ENCODE data around the gene RYR3.

Gene RYR3

GRCh38 chr15:33754242-33754641 lies 443.5 kb downstream of the RYR3 start:
- TF ChIP-seq CTCF (IDR thresholded peaks at IDR 0.05; ENCODE audit: low read depth, low read length, missing control alignments), result no peak
- no peak for DNase-seq (ENCODE audit: low read depth)
- H3K4me3 ChIP-seq (ENCODE audit: low read depth, low read length), result no peak overlapping the region

DNA sequence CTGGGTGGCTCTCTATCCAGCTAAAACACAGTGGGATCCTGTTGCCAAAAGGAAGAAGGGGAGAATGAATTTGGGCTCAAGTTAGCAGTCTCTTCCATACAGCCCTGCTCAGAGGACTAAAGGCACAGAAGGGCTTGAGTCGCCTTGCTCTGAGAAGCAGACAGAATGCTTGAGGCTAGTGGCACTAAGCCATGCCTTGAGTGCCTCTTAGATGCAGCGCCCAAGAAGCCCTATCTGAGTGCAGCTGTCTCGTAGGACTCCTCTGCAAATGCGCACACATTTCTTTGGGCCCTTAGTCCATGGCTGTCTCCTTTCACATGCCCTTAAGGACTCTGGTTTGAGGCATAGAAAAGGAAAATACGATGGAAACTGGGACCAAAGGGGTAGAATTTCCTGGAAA lies 446.2 kb downstream of the RYR3 start:
- no peak overlapping the region for H3K4me3 ChIP-seq (ENCODE audit: low read depth, low read length)
- TF ChIP-seq CTCF (IDR thresholded peaks at IDR 0.05; ENCODE audit: low read depth, low read length, missing control alignments), result no peak
- DNase-seq (ENCODE audit: low read depth), result no peak

DNA sequence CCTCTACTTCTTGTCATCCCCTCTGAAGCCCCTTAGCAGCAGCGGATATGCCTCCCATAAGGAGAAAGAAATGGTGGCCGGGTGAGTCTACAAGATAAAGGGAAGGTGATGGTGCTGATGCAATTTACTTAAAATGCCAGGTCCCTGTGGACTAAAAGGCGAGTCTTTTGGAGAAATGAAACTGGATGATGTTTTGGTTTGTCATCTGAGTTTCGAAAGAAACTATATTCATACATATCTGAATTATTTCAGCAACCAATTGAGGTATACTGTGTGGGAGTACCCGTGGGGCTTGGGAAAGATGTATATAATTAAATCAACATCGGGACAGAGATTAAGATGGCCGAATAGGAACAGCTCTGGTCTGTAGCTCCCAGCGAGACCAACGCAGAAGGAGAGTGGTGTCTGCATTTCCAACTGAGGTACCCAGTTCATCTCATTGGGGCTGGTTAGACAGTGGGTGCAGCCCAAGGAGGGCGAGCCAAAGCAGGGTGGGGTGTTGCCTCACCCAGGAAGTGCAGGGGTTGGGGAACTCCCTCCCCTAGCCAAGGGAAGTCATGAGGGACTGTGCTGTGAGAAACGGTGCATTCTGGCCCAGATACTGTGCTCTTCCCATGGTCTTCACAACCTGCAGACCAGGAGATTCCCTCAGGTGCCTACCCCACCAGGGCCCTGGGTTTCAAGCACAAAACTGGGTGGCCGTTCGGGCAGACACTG lies 446.9 kb downstream of the RYR3 start:
- no peak for DNase-seq (ENCODE audit: low read depth)
- no peak for TF ChIP-seq CTCF (IDR thresholded peaks at IDR 0.05; ENCODE audit: low read depth, low read length, missing control alignments)

GRCh38 chr15:33766389-33766788 lies 455.6 kb downstream of the RYR3 start:
- DNase-seq (ENCODE audit: low read depth), result no peak
- no peak for TF ChIP-seq CTCF (IDR thresholded peaks at IDR 0.05; ENCODE audit: low read depth, low read length, missing control alignments)
- H3K4me3 ChIP-seq (ENCODE audit: low read depth, low read length), result no peak overlapping the region

More for the DNA sequence above, 446.9 kb downstream of the RYR3 start:
- no peak overlapping the region for H3K4me3 ChIP-seq (ENCODE audit: low read depth, low read length)

GRCh38 chr15:33768670-33769190 lies 458.0 kb downstream of the RYR3 start:
- no peak for DNase-seq (ENCODE audit: low read depth)
- H3K4me3 ChIP-seq (ENCODE audit: low read depth, low read length), result no peak overlapping the region
- no peak for TF ChIP-seq CTCF (IDR thresholded peaks at IDR 0.05; ENCODE audit: low read depth, low read length, missing control alignments)

DNA sequence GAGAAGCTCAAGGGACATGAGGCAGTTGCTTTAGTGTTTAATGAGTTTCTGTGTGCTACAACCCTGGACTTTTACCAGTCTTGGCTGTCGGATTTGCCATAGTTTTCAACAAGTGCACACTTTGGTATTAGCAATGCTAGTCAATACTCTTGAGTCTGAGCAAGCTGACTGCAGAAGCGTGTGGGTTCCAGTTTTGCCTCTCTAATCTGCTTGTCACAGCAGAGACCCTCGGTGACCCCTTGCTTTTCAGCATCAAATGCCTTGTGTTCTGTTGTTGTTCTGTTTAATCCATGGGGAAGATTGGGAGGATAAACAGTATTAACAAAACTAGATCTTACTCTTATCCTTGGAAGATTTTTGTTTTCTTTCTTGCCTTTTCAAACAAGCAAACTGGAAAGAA lies 463.2 kb downstream of the RYR3 start:
- no peak for TF ChIP-seq CTCF (IDR thresholded peaks at IDR 0.05; ENCODE audit: low read depth, low read length, missing control alignments)
- no peak overlapping the region for H3K4me3 ChIP-seq (ENCODE audit: low read depth, low read length)
- DNase-seq (ENCODE audit: low read depth), result no peak

- H3K4me3 ChIP-seq (ENCODE audit: low read depth, low read length), result no peak overlapping the region
- TF ChIP-seq CTCF (IDR thresholded peaks at IDR 0.05; ENCODE audit: low read depth, low read length, missing control alignments), result no peak
- no peak for DNase-seq (ENCODE audit: low read depth)
These were observed 468.1 kb downstream of the RYR3 start for GRCh38 chr15:33778852-33779251.
